Heart left ventricle (tissue), 16 donors: ENCODE results near the gene OR3A2. TPM values are rescaled to one million over a fixed set of nuclear protein-coding genes. Genes with fewer than 3 reads are reported as not detected.
"Not testable (repeated sequence)": the region's sequence is repeated elsewhere in the genome, so short reads cannot be mapped to it uniquely, and the experiment has no call there.

Experiments used
- ATAC-seq, 4 donors: fragments of 200-7000 bp; cut with Tn5 transposase; one replicate each; pipeline ENCODE4 v1.9.1; 2020 to 2022; ENCODE audit warnings: moderate library complexity in 4 of 4, mild to moderate bottlenecking in 3 of 4, moderate number of reproducible peaks in 1 of 4
- DNase-seq, 5 donors: peaks; one replicate each; pipeline ENCODE4 v3.0.0-alpha.2; 2020
- H3K27ac ChIP-seq, 12 donors: fragments of 200-600 bp; sonication (generic) in 4 of 12; one replicate each; pipeline versions ENCODE4 v1.5.0 to v1.8.0; 2016 to 2022; ENCODE audit warnings: mild to moderate bottlenecking in 2 of 12
- H3K27me3 ChIP-seq, 9 donors: fragments of 200-600 bp; sonication (generic) in 2 of 9; one replicate each; pipeline versions ENCODE4 v1.5.1 to v1.8.0; 2016 to 2022; ENCODE audit warnings: mild to moderate bottlenecking in 3 of 9
- H3K36me3 ChIP-seq, 9 donors: fragments of 200-600 bp; sonication (generic) in 2 of 9; one replicate each; pipeline versions ENCODE4 v1.5.0 to v1.8.0; 2018 to 2022; ENCODE audit warnings: mild to moderate bottlenecking in 2 of 9
- H3K4me1 ChIP-seq, 12 donors: fragments of 200-600 bp; sonication (generic) in 4 of 12; one replicate each; pipeline versions ENCODE4 v1.5.0 to v1.8.0; 2016 to 2022; ENCODE audit warnings: mild to moderate bottlenecking in 3 of 12
- H3K4me3 ChIP-seq, 12 donors: fragments of 200-600 bp; sonication (generic) in 4 of 12; one replicate each; pipeline versions ENCODE4 v1.5.0 to v1.8.0; 2017 to 2022; ENCODE audit warnings: mild to moderate bottlenecking in 9 of 12, moderate library complexity in 4 of 12
- H3K9me3 ChIP-seq, 12 donors: fragments of 200-600 bp; sonication (generic) in 4 of 12; one replicate each; pipeline versions ENCODE4 v1.5.0 to v1.8.0; 2016 to 2022; ENCODE audit warnings: mild to moderate bottlenecking in 1 of 12
- POLR2A ChIP-seq, 2 donors: fragments of 450-650 bp; IDR thresholded peaks; one replicate each; pipeline ENCODE4 v1.6.1; 2017; ENCODE audit warnings: antibody characterized with exemption in 2 of 2, mild to moderate bottlenecking in 2 of 2, moderate library complexity in 2 of 2
- WGBS, 4 donors: extraction: QIAGEN DNeasy Blood & Tissue Kit in 2 of 4; methylation state at CpG; one replicate each; pipeline versions ENCODE4 v1.1.5 to v1.1.7; 2013 to 2018; 5-methylcytosine and 5-hydroxymethylcytosine counted together
- intact Hi-C, 10 donors: fragments of 100-400 bp; cut with DNase I; formaldehyde crosslinking; loops; one replicate each; pipeline versions ENCODE4 v1.11.1 to v1.14.2; 2022
- polyA plus RNA-seq, 2 donors: library from polyadenylated mRNA; stranded (reverse); fragments of 200-250 nt; gene quantifications; one replicate each; pipeline ENCODE4 v1.2.3, GENCODE V29; 2013
- total RNA-seq, 9 donors: library from RNA; depleted of rRNA in 2 of 9; stranded (reverse); fragments of >200 nt in 2 of 9; fragmentation: NEBNext Ultra II Directional in 3 of 9; extraction: Animal tissue kit (Norgen Biotek cat#: 25700) in 3 of 9; gene quantifications; one replicate each; pipeline versions ENCODE4 v1.1.0 to v1.2.4, GENCODE V29; 2016 to 2023
- TF ChIP-seq, protein P1 (sequence below), 12 donors: fragments of 200-600 bp; sonication (generic) in 4 of 12; IDR thresholded peaks; one replicate each; pipeline versions ENCODE4 v1.5.0 to v1.8.0; 2018 to 2022; ENCODE audit warnings: antibody characterized with exemption in 12 of 12, mild to moderate bottlenecking in 5 of 12
- donor health status: ischemic (EF 13 %, LVEDD 7.1; RV severe dilation, severe dysfunction).
- donor health status: healthy with polysubstance abuse.
- donor health status: DM: no; HTN: yes; CAD: no.
- donor health status: DM: no; HTN: no; CAD: no.
- donor health status: ischemic (EF 25% LVEDD 6.9; RV normal size, moderate dysfunction).
- donor health status: ischemic (EF 25% LVEDD 5.7; RV mildly dilated, moderate dysfunction).
- donor health status: healthy.
- donor health status: DM: yes; HTN: yes; CAD: no.
- donor health status: ischemic (EF 35%, LVEDD 5.7; RV mildly dilated, moderate dysfunction).
- donor health status: nonischemic (EF 11% LVEDD 7.7; RV severe dilation, severe dysfunction).
- donor health status: DM: yes; HTN: yes; CAD: no.
- donor health status: PGD.
- donor health status: ischemic (EF 29% LVEDD 5.4; RV normal size, mild dysfunction).
- donor health status: nonischemic (EF 23%, LVEDD 6.1; RV moderate dilation, normal function).

The OR3A2 gene
- total and polyA plus RNA-seq, 11 donors, result 0.35 TPM; not detected in 10

DNA sequence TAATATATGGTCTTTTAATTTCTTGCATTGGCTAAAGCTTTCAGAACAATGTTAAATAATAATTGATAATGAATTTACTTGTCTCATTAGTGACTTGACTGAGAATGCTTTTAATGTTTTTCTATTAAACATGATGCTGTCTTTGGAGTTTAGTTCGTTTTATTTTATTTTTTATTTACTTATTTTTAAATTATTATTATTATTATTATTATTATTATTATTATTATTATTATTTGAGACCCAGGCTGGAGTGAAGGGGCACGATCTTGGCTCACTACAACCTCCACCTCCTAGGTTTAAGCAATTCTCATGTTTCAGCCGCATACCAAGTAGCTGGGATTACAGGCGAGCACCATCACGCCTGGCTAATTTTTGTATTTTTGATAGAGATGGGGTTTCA is 29.5 kb upstream of the OR3A2 start:
- TF ChIP-seq POLR2A (IDR thresholded peaks at IDR 0.05), result no peak
- TF ChIP-seq, protein P1, sequence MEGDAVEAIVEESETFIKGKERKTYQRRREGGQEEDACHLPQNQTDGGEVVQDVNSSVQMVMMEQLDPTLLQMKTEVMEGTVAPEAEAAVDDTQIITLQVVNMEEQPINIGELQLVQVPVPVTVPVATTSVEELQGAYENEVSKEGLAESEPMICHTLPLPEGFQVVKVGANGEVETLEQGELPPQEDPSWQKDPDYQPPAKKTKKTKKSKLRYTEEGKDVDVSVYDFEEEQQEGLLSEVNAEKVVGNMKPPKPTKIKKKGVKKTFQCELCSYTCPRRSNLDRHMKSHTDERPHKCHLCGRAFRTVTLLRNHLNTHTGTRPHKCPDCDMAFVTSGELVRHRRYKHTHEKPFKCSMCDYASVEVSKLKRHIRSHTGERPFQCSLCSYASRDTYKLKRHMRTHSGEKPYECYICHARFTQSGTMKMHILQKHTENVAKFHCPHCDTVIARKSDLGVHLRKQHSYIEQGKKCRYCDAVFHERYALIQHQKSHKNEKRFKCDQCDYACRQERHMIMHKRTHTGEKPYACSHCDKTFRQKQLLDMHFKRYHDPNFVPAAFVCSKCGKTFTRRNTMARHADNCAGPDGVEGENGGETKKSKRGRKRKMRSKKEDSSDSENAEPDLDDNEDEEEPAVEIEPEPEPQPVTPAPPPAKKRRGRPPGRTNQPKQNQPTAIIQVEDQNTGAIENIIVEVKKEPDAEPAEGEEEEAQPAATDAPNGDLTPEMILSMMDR (IDR thresholded peaks at IDR 0.05), result no peak
- H3K4me3 ChIP-seq, result no peak overlapping the region
- ATAC-seq (no peak), DNase-seq (no peak)
- H3K36me3 ChIP-seq, result no peaks in the 10 kb centered on the region
- H3K27ac ChIP-seq, result no peak overlapping the region
- no peaks in the 10 kb centered on the region for H3K27me3 ChIP-seq
- intact Hi-C loops, result no loop called here
- H3K4me1 ChIP-seq, result no peaks in the 10 kb centered on the region
- WGBS, 4 donors, result 74 to 77% (median 76%) methylated on average over 5 of the region's 5 CpGs
- H3K9me3 ChIP-seq, result peaks cover 0 to 4% (median 0%) of the 10 kb centered on the region in 12 donors

DNA sequence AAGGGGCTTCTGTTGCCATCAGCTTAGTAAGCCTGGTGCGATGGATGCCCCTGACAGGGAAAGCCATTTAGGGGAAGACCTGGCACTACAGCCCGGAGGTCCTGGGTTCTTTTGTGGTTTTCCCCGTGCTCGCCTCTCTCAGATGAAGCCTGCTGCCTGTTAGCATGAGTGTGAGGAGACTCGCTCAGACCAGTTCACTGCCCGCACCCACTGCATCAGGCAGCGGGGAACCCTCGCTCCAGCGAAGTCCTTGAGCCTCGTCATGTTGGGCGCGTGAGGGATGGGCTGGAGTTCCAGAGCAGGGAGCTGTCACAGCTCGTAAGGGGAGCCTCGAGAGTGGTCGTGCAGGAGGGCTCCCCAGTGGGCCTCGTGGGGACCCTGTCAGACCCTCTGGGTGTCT is 26.1 kb upstream of the OR3A2 start:
- DNase-seq, H3K4me1 ChIP-seq, H3K27me3 ChIP-seq, H3K27ac ChIP-seq, H3K4me3 ChIP-seq, H3K36me3 ChIP-seq, ATAC-seq, intact Hi-C loops: not testable (repeated sequence)
- H3K9me3 ChIP-seq, result peaks cover 0 to 17% (median 4%) of the 10 kb centered on the region in 12 donors
- WGBS, 4 donors, result 66 to 77% methylated on average over 2 to 5 of the region's 16 CpGs; no CpG with 5 or more reads in 2 of the 4 donors

DNA sequence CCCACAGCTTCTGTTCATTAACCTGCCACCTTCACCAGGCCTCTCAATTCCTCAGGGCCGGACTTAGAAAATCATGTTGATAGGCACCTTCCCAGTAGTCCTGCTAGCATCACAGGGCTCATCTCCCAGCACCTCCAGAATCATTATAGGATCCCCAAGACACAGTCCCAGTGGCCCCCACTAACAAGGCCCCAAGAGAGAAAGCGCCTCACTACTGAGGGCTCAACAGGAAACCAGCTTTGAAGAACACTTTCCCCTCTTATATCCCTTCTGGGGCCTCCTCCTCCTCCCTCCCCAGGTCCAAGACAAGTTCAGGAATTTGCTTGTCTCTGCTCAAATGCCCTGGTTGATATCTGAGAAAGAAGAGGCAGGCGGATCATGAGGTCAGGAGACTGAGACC is 25.0 kb upstream of the OR3A2 start, which contains the start of gene OR3A3:
Gene OR3A3 (plus strand): TSS at position 301 of the 400 bp plus-strand sequence.
- WGBS, 4 donors, result 73 to 82% (median 79%) methylated on average over 3 of the region's 3 CpGs
- H3K27ac ChIP-seq, result no peak within 1 kb of the TSS
- intact Hi-C loops, result no loop called here

DNA sequence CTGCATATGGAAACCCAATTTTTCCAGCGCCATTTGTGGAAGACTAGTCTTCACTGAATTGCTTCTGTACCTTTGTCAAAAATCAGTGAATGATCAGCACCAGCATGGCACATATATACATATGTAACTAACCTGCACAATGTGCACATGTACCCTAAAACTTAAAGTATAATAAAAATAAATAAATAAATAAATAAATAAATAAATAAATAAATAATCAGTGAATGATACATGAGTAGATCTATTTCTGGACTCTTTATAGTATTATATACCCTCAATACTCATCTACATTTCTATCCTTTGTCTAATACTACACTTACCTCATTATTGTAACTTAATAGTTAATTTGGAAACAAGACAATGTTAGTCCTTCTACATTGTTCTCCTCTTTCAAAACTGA is 17.7 kb upstream of the OR3A2 start:
- 56 to 83% (median 65%) methylated on average over 1 of the region's 1 CpG for WGBS, 4 donors
- H3K9me3 ChIP-seq, result peaks cover 0 to 37% (median 8%) of the 10 kb centered on the region in 12 donors
- not testable (repeated sequence) for H3K27me3 ChIP-seq

More for the DNA sequence above, 25.0 kb upstream of the OR3A2 start, which contains the start of gene OR3A3:
- ATAC-seq (no peak), DNase-seq (no peak)
- Histone ChIP-seq H3K27me3 (no peaks in the 10 kb centered on the region), H3K4me3 (no peak within 1 kb of the TSS), H3K9me3 (peaks cover 0 to 26% (median 7%) of the 10 kb centered on the region in 12 donors), H3K36me3 (no peaks in the 10 kb centered on the region), H3K4me1 (no peaks in the 10 kb centered on the region)
- TF ChIP-seq POLR2A (IDR thresholded peaks at IDR 0.05), result no peak
- TF ChIP-seq, protein P1 (IDR thresholded peaks at IDR 0.05), result no peak

DNA sequence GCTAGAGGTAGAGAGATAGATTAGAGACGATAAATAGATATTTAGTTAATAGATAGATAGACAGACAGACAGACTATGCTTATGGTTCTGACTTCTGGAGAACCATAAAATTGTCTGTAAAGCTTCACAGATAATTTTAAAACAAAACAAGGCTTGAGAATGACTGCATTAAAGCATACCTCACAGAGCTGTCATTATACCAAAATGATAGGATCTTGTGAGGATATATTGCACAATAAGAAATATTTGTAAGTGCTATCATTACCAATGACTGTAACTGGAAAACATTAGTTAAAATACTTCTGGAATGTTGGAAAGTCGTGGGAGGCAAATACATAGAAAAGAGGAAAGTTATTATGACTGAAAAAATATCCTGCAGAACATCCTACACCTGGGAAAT is 15.7 kb upstream of the OR3A2 start:
- ATAC-seq, result no peak
- no peaks in the 10 kb centered on the region for H3K36me3 ChIP-seq
- no peak overlapping the region for H3K27ac ChIP-seq
- H3K9me3 ChIP-seq, result peaks cover 0 to 19% (median 3%) of the 10 kb centered on the region in 12 donors
- intact Hi-C loops, result no loop called here
- WGBS, 4 donors, result 52 to 67% (median 59%) methylated on average over 2 of the region's 2 CpGs
- H3K4me1 ChIP-seq, result no peaks in the 10 kb centered on the region
- TF ChIP-seq POLR2A (IDR thresholded peaks at IDR 0.05), result no peak
- TF ChIP-seq, protein P1 (IDR thresholded peaks at IDR 0.05), result no peak
- H3K4me3 ChIP-seq, result no peak overlapping the region
- no peak for DNase-seq
- H3K27me3 ChIP-seq, result no peaks in the 10 kb centered on the region

More for the DNA sequence above, 17.7 kb upstream of the OR3A2 start:
- ATAC-seq, H3K4me1 ChIP-seq, DNase-seq, intact Hi-C loops, H3K4me3 ChIP-seq, H3K27ac ChIP-seq, H3K36me3 ChIP-seq: not testable (repeated sequence)
